NOMO-1 treated with dmso at 0.1 percent for 144 hours (cell line): ENCODE data around the gene MRAP.

Source experiments
- DNase-seq: peaks from one replicate; lab custom pipeline; 2025; ENCODE audit not compliant: unreplicated experiment; lab: John Stamatoyannopoulos, UW

The MRAP gene

GRCh38 chr21:32321480-32321879, 22.8 kb downstream of the MRAP start:
- DNase-seq = no peak

DNA sequence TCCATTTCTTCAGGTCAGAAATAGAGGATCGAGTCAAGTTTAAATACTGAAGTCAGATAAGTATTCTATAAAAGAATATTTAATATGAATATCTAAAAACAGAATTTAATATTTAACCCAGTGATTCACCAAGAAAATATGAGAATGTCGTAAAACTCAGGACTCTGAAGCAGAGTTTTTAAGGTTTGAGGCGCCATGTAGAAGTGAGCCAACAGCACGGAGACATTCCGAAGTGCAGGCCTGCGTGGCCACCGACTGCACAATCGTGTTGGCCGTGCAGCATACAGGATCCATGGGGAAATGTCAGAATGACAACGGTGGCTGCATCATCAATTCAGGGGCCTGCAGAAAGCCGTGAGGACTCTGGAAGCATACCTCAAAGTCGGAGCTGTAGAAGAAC, 23.4 kb downstream of the MRAP start:
- no peak for DNase-seq

DNA sequence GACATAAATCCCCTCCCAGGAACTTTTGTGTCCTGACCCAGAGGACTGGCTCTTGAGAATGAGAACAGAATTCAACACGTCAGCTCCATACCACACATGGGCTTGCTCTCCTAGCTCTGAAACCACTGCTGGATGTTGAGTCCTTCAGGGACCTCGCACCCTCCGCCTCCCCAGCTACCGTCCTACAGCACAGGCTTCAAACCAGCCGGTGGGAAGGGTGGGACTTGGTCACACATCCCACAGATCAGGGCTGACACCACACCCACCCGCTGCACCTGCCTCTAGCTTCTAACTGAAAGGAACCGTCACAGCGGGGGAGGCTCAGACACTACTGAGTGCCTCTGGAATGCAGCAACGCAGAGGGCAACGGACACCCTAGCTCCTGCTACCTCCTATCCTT, 24.0 kb downstream of the MRAP start:
- no peak for DNase-seq

DNA sequence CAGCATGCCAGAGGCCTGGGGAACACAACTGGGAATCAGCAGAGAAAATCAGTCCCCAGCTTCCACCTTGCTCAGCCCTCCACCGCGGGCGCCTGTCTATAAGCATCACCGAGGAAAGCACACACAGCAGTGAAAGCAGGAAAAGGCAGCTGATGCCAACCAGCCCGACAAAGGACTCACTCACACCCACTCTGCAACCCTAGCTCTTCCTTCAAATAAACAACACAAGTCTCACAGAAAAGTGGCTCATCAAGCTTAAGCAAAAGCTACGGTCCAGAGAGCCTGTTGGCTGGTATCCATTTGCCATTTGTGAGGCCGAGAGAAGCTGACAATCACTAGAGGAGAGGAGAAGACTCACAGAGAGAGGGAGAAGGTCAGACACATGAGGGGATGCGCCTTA, 27.1 kb downstream of the MRAP start:
- DNase-seq = no peak

DNA sequence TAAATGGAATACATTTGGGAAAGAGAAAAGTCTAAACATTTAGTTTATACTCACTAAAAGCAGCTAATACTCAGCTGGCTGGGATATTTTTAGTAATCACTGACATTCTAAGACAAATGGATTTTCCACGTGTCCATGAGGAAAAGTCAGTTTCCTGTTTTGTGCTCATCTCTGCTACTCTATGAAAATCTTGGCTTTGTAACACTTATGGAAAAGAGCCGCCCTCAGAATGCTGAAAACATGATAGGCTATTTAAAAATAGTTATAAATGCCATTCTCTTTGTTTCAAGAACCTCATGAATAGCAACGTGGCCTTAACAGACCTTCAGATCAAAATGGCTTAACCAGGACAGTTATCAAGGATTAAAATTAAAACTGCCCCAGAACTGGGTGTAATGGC, 29.9 kb downstream of the MRAP start:
- no peak for DNase-seq

DNA sequence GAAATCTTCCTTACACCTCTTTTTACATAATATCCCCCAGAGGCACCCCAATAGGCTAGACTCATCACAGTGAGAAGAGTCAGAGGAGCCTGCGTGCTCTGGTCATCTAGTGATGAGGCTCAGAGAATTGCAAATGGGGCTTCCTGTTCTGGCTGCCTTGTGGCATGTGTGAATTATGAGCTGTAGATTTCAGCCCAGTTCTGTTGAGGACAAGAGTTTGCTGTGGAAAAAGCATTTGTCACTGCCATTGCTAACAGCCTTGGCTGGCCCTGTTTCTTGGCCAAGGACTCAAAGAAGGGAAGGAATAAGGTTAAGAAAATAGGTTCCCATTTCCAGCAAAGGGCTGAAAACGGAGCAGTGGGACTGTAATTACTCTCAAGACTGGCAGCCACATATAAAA, 30.7 kb downstream of the MRAP start:
- peak; percentile 55 for DNase-seq

GRCh38 chr21:32329776-32330175, 31.1 kb downstream of the MRAP start:
- no peak for DNase-seq

DNA sequence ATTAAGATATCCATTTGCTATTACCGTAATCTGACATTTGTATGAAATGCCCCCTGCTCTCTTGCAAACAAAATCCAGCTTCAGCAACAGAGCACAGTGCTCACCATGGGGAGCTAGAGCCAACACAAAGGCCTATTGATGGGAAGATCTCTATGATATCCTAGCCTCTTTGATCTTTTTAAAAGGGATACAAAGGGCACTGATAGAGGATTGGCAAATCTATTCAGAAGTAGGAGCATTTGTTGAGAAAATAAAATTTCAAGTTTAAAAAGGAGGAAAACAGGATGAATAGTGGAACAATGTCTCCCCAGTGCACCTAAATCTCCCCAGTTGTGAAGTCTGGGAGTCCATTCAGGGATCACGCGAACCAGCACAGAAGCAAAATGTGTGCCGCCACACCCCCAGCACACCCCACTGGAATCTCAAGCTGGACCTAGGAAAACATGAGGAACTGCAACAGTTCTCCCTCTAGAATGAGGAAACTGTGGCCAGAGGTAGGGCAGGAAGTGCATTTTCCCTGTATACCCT, 32.2 kb downstream of the MRAP start:
- no peak for DNase-seq

GRCh38 chr21:32331444-32332305, 33.0 kb downstream of the MRAP start:
- DNase-seq = no peak

- DNase-seq = no peak
Observed at GRCh38 chr21:32332463-32332951, 33.9 kb downstream of the MRAP start.

DNA sequence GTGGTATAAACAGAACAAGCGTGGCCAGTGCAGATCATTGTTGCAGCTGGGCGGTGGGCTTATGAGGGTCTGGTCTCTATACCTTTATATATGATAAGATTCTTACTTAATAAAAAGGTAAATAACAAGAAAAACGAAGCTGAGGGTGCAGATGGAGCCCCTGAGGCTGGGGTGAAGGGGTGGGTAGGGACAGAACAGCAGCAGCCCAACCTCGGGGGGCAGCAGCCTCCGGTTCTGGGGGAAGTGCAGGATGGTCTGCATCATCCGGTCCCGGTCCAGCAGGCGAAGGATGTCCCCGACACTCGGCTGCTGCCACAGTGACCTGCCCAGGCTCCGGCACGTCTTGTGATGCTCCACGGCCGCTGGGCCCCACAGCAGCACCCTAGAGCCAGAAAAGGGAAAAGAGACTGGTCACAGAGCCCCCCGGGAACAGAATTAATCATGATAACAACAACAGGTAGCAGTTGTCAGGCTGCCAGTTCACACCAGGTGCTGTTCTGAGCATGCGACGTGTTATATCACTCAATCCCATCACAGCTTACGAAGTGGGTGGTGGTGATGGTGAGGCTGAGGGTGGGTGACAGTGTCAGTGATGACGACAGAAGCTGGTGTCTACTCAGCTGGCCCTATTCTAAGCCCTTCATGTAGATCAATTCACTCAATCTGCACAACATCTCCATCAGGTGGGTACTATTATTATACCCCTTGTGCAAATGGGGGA, 35.5 kb downstream of the MRAP start:
- no peak for DNase-seq

GRCh38 chr21:32334980-32335531, 36.4 kb downstream of the MRAP start:
- no peak for DNase-seq

GRCh38 chr21:32335601-32336575, 37.2 kb downstream of the MRAP start:
- DNase-seq = no peak

GRCh38 chr21:32336711-32337110, 38.1 kb downstream of the MRAP start:
- DNase-seq = no peak

DNA sequence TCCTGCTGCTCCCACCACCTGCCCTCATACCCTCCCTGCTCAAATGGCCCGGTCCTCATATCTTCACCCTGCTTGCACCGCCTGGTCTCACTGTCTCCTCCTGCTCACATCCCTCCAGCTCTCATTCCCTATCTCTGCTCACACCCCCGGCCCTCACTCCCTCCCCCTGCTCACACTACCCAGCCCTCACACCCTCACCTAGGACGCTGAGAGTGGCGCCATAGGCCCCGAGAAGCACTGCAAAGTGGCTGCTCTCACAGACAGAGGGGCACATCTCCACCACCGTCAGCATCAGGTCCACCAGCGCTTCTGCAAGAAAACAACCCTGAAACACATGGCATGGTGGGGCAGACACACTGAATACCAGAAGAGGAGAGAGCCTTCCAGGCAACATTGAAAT, 38.6 kb downstream of the MRAP start:
- no peak for DNase-seq

DNA sequence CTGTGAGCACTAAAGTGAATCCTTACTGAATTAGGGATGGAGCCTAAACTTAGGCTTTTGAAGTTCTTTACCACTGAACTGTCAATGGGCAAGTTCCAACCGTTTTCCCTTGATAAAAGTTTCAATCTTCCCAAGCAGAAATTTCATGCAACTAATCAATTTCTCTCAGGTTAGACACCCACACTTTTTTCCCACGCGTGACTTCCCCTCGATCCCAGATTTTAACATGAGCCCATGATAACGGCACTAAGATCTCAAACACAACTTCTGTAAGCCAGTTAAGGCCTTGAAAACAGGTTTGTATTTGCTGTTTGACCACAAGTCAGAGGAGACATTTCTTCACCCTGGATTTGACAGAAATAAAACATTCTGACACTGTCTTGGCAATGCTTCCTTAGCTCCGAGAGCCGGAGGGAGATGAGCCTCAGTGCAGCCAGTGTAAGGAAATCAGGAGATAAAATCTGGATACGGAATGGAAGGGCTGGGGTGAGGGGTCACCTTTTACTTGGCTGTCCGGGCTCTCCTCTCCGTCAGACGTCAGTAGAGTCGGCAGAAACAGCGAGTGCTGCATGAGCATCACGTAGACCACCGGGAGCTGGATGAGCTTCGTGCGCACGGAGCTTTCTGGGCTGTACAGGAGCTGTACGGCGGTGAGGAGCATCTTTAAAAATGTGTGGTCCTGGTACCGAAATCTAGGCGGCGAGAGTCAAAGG, 39.7 kb downstream of the MRAP start:
- DNase-seq = no peak

GRCh38 chr21:32340863-32341848, 42.5 kb downstream of the MRAP start:
- DNase-seq = no peak

DNA sequence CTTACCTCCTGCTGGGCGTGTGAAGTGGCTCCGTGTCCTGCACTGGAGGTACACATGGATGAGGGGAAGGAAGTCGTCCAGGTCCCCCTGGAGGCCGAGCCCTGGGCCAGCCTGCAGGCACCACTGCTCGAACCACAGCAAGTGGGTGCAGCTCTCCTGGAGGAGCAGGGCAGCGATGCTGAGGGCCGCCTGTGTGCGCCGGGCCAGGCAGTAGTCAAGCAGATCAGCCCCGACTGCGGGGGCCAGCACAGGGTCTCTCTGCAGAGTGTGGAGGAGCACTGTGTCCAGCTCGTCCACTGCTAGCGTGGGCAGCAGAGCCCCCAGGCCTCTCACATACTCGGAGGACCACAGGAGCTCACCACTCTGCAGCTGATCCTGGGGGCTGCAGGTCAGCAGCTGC, 48.3 kb downstream of the MRAP start:
- no peak for DNase-seq

DNA sequence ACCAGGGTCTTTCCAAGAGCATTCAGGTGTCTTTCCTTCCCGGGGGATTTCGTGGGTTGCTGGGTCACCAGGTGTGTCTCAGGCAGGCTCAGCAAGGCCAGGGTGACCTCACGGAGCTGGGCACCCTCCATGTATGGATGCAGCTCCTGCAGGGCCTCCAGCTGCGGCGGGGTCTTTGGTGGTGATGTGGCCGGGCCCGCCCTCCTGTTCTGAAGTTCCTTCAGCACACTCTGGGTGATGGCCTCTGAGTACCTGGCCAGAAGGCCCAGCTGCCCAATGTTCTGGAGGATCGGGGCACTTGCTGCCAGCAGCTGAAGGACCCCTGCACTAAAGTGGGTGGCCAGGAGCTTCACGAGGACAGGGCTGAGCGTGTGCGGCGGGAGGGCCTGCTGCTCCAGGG, 48.7 kb downstream of the MRAP start:
- DNase-seq = no peak
